Cerebellar nuclear complex (tissue), 1 donor: Measurements from ENCODE around the gene ETV3L.

ENCODE experiments used
- DNase-seq, 2 experiments: peaks; one replicate each; lab custom pipeline; 2025; lab: John Stamatoyannopoulos, UW

Gene ETV3L

GRCh38 chr1:157132111-157132510 lies 32.5 kb upstream of the ETV3L start:
- no peak for DNase-seq

DNA sequence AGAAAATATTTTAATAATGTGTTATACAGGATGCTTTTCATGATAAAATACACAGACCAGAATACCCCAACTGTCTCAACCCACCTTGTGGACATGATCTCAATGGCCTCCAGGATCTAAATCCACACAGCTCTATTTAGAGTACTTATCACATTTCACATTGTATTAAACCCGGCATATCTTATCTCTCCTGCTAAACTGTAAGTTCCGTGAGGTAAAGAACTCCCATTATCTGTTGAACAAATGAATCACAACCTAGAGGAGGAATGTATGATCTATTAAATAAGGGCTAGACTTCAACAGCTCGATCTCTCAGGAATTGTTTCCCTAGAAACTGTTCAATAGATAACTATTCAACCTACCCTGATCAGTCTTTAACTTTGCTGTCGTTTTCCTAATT lies 31.7 kb upstream of the ETV3L start:
- no peak for DNase-seq

- DNase-seq: no peak
Observed at GRCh38 chr1:157124855-157125254, 25.2 kb upstream of the ETV3L start.

DNA sequence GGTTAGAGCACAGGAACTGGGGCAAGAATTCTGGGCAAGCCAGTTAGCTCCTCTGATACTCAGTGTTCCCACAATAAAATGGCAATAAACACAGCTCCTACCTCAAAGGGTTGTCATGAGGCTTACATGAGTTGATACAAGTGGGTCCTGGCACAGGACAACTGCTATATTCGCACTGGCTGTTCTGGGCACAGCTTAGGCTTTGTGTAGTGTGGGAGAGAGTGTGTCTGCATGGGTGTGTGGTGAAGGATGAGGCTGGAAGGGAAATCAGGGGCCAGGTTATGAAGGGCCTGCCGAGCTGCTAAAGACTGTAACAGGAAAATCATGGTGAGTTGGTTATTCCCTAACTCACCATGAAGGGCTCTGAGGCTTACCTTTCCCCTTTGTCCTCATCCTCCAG lies 19.8 kb upstream of the ETV3L start:
- no peak for DNase-seq

DNA sequence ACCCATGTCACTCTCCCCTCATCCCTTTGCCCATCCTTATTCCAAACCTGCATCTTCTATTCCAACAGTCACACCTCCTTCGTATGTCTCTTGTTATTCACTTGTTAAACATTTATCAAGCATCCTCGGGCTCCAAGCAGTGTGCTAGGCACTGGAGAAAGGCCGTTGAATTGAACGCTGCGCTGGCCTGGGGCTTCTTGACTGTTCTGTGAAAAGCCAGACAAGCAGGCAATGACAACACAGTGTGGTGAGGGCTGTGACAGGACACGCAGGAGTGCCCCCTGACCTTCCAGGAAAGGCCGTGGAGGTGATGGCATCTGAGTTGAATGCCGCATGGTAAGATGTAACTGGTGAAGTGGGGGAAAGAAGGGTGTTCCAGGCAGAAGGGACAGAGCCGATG lies 19.4 kb upstream of the ETV3L start:
- DNase-seq: no peak

DNA sequence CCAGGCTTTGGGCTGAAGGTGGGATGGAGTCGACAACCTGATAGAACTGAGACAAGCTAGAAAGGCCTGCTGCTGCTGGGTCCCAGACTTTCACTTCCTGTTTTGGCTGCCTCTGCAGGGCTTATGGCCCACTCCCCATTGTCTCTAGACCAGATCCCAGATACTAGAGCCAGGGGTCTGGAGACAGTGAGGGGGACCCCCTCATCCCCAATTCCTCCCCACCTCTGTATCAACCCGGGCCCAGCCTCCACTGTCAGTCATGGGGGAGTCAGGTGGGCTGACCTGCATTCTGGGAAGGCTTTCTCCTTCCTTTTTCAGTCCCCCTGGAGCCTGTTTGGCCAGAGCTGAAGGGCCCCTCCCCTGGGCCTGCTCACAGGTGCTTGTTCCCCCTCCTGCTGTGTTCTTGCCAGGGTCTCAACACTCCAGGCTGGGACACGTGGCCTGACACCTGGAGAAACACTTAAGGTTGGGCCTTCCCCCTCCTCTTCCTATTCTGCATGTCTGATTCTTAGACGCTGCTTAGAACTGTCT lies 18.0 kb upstream of the ETV3L start:
- DNase-seq: no peak

GRCh38 chr1:157116737-157117103 lies 17.1 kb upstream of the ETV3L start:
- no peak for DNase-seq

- no peak for DNase-seq
Observed at GRCh38 chr1:157115851-157116736, 16.5 kb upstream of the ETV3L start.

DNA sequence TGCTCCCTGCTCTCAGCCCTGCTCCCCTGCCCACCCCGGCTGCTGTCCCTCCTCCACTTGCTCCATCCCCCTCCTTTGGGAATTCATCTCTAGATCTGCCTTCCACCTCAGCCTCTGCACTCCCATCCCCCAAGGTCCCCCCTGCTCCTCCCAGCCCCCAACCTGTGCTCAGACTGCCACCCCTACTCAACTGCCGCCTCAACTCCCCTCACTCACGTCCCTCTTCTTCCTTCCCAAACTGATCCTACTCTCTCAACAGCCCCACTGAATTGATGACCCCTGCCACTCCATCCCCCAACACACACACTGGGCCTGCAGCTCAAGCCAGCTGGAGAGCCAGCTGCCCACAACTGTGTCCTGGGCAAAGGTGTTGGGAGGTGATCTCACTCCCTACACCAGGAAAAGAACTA lies 15.8 kb upstream of the ETV3L start:
- DNase-seq: no peak

DNA sequence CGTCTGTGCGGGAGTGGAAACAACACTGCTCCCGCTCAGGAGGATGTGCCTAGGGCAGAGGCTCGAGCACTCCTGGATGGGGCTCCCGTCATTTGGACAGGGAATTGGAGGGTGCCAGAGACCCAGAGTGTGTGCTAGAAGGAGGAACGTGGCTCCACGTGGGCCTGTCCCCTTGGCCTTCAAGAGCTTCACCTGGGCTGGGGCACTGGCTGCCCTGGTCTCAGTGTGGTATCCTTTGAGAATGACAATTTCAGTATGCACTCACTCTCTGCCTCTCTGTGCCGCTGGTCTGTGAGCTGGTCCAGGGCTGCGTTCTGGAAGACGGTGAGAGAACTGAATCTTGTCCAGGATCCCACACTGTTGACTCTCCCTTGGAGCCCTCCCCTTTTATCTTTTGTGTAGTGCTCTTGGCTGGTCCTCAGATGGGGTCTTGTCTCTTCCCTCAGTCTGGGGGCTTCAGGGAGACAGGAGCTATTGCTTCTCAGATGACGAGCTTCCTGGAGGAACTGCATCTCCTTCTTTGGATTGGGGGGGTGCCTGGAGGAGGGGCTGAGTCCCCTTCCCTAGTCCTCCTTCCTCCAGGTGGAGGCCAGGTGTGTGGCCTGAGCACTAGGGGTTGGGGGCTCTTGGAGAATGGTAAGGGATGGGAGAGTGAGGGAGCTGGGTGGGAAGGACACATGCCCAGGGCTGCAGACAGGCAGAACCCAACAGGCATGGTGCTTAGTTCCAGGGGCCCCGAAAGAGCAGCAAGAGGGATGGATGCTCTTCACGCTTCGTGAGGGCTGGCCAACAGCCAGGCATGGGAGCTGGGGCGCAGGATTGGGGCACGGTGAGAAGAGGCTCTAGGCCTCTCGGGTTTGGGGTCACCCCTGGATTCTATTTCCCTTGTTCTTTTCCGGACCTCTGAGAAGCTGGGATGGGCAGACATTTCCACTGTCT lies 14.8 kb upstream of the ETV3L start:
- no peak for DNase-seq

GRCh38 chr1:157113631-157114030 lies 14.0 kb upstream of the ETV3L start:
- no peak for DNase-seq

- no peak for DNase-seq
Observed at GRCh38 chr1:157113106-157113505, 13.5 kb upstream of the ETV3L start.

DNA sequence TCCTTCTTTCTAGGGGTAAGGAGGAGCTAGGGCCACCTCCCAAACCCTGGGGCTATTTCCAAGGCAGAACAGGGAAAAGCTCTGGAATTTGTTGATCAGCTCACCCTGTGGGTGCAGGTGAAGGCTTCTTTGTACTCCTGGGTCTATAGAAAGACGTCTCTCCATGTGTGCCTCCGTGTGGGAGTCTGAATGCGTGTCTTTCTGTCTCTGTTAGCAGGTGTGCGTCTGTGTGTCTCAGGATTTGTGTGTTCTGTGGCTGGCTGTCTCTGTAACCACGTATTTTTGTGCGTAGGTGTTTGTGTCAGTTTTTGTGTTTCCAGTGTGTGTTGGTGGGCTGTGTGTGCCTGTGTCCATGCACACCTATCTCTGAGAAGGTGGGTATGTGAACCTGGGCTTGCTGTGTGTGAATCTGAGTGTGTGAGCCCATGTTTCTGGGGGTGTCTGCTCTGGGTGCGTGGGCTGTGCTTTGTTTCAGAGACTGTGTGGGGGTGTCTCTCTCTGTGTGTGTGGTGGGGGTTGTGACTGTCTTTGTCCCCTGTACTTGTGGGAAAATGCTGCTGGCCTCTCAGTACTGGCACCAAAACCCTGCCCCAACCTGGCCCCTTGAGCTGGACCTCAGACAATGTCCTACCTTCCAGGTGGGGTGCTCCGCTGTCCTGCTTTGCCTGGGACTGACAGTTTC lies 12.7 kb upstream of the ETV3L start:
- DNase-seq: no peak

- DNase-seq: no peak
Observed at GRCh38 chr1:157111396-157112165, 12.0 kb upstream of the ETV3L start.

DNA sequence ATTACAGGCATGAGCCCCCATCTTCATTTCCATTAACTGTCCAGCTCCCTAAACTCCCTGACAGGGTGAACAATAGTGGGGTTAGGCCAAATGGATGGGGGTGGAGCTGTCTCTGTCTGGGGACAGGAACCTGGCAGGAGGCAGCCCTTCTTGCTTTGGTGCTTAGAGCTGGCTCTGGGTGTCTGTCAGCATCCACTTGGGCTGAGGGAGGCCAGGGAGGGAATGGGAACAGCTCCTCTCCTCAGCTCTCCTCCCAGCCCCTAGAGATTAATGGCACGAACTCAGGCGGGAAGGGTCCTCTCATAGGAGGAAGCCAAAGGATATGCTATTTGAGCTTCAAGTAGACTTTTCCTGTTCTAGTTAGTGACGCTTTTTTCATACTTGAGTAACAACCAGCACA lies 11.1 kb upstream of the ETV3L start:
- no peak for DNase-seq

GRCh38 chr1:157110003-157110402 lies 10.4 kb upstream of the ETV3L start:
- DNase-seq: no peak

DNA sequence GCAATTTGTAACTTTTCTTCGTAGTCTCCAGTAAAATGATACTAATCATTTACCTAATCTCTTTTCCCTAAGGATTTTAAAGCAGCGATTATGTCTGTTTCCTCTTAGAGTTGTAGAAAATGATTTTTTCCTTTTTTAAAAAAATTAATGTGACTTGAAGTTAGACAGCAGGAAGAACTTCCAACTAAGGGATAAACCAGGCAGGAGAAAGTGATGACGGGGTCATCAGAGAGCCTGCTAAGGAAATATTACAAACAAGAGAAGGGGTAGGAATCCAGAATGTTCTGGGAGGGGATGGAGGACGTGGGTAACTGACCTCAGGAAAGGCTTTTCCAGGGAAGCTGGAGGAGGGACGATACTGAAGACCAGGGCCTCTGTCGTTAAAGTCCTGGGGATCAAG lies 8.8 kb upstream of the ETV3L start:
- DNase-seq: no peak

GRCh38 chr1:157107702-157108101 lies 8.1 kb upstream of the ETV3L start:
- no peak for DNase-seq

DNA sequence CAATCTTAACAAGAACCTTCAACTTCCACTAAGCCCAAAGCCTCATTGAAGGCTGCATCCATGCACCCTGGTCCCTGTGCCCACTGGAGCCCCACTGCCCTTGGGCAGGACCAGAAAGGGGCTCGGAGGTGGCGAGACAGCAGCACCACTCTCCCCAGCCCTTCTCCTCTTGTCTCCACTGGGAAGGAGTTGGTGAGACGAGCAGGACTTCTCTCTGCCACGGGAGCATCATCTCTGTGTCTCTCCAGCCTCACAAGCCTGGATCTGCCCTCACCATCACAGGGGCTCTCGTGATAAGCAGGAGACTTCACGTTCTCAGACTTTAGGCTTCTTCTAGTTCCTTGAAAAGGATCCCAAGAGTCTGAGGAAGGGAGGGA lies 7.2 kb upstream of the ETV3L start:
- DNase-seq: no peak

DNA sequence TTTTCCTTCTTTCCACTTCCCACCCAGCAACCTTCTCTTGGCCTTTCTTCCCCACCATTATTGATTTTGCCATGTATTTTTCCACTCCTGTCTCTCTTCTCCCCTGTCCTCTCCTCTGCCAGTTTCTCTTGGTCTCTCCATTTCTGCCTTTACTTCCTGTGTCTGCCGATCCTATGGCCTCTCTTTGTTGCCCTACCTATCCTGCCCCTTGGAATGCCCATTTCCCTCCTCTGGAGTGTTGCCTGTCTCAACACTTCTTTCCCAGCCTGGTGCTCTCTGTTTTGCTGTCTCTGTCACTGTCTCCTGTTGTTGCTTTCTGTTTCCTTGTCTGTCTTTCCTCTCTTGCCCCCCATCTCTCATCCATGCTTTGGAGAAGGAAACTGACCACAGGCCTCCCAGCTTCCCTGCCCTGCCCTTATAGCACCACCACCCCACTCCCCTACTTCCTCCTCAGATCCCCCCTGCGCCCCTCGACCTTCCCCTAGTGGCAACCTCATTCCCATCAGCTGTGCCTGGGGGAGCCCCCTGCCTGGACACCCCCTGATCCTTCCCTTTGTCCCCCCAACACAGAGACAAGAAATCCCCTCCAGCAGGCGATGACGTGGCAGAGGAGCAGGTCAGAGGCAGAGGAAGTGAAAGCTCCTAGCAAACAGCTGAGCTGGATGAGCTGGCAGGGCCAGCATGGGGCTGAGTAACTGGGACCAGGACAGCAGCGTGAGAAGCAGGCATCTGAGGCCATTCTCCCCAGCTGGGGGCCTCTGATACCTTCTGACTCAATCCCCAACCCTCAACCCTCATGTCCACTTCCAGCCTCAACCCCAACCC lies 6.6 kb upstream of the ETV3L start:
- no peak for DNase-seq
